GM23338 (cell line): ENCODE results near the gene RIMKLB. TPM values are rescaled to one million over a fixed set of nuclear protein-coding genes. Genes with fewer than 3 reads are reported as not detected.

Source experiments
- ATAC-seq: fragments of 200-7000 bp; cut with Tn5 transposase; 3 replicates; pipeline ENCODE4 v1.9.1; 2020
- DNase-seq: peaks from one replicate; pipeline ENCODE4 v3.0.0-alpha.2; 2015; ENCODE audit warnings: low spot score
- H2AFZ ChIP-seq: fragments of 200-600 bp; sonication (generic); 2 replicates; pipeline ENCODE4 v1.8.0; 2016; ENCODE audit warnings: antibody characterized with exemption, mild to moderate bottlenecking, moderate library complexity
- H3F3A ChIP-seq: fragments of 200-600 bp; sonication (generic); replicated peaks from 2 replicates; pipeline ENCODE4 v1.8.0; 2017; ENCODE audit warnings: antibody characterized with exemption, mixed run types, low read depth
- H3K27ac ChIP-seq: fragments of 200-600 bp; sonication (generic); 2 replicates; pipeline ENCODE4 v1.6.1; 2016; ENCODE audit warnings: low read depth
- H3K27me3 ChIP-seq: fragments of 200-600 bp; sonication (generic); 2 replicates; pipeline ENCODE4 v1.8.0; 2016; ENCODE audit warnings: mild to moderate bottlenecking, mixed run types, moderate library complexity; ENCODE audit not compliant: insufficient read depth
- H3K36me3 ChIP-seq: fragments of 200-600 bp; sonication (generic); 2 replicates; pipeline ENCODE4 v1.8.0; 2016; ENCODE audit warnings: mild to moderate bottlenecking; ENCODE audit not compliant: insufficient read depth
- H3K4me1 ChIP-seq: fragments of 200-600 bp; sonication (generic); 2 replicates; pipeline ENCODE4 v1.8.0; 2016; ENCODE audit warnings: mild to moderate bottlenecking, moderate library complexity; ENCODE audit not compliant: insufficient read depth
- H3K4me2 ChIP-seq: fragments of 200-600 bp; sonication (generic); 2 replicates; pipeline ENCODE4 v1.7.1; 2017; ENCODE audit warnings: mixed run types
- H3K4me3 ChIP-seq: fragments of 200-600 bp; sonication (generic); 2 replicates; pipeline ENCODE4 v1.6.1; 2016; ENCODE audit warnings: mixed run types
- H3K79me2 ChIP-seq: fragments of 200-600 bp; sonication (generic); replicated peaks from 2 replicates; pipeline ENCODE4 v1.8.0; 2017; ENCODE audit warnings: mild to moderate bottlenecking; ENCODE audit not compliant: insufficient read depth
- H3K9me2 ChIP-seq: fragments of 200-600 bp; sonication (generic); 2 replicates; pipeline ENCODE4 v1.8.0; 2017; ENCODE audit not compliant: insufficient read depth
- H4K20me1 ChIP-seq: fragments of 200-600 bp; sonication (generic); replicated peaks from 2 replicates; pipeline ENCODE4 v1.8.0; 2017; ENCODE audit warnings: mild to moderate bottlenecking; ENCODE audit not compliant: insufficient read depth
- H3K27ac Mint-ChIP-seq: 2 replicates; pipeline ENCODE4 v1.8.0; 2020; ENCODE audit warnings: inconsistent platforms, mild to moderate bottlenecking, moderate library complexity, mixed read lengths
- H3K27me3 Mint-ChIP-seq: 3 replicates; pipeline ENCODE4 v1.8.0; 2022; ENCODE audit warnings: low read depth, mild to moderate bottlenecking, moderate library complexity, mixed read lengths, inconsistent platforms; ENCODE audit not compliant: insufficient read depth, poor library complexity
- H3K36me3 Mint-ChIP-seq: 3 replicates; pipeline ENCODE4 v1.8.0; 2021; ENCODE audit warnings: low read depth, mild to moderate bottlenecking, inconsistent platforms, moderate library complexity, mixed read lengths
- H3K4me1 Mint-ChIP-seq: 3 replicates; pipeline ENCODE4 v1.8.0; 2020; ENCODE audit warnings: mild to moderate bottlenecking, inconsistent platforms, mixed read lengths
- H3K4me3 Mint-ChIP-seq: 3 replicates; pipeline ENCODE4 v1.8.0; 2021; ENCODE audit warnings: moderate library complexity, mild to moderate bottlenecking, inconsistent platforms, mixed read lengths
- H3K9me3 Mint-ChIP-seq: 3 replicates; pipeline ENCODE4 v1.8.0; 2020; ENCODE audit warnings: moderate library complexity, mild to moderate bottlenecking, inconsistent platforms, mixed read lengths
- CREB1 ChIP-seq: fragments of 250-450 bp; sonication (Bioruptor Pico); IDR thresholded peaks from 2 replicates; pipeline ENCODE4 v1.5.0; 2020; ENCODE audit warnings: low read depth, mild to moderate bottlenecking, moderate library complexity
- CTCF ChIP-seq, 2 experiments: fragments of 200-600 bp in 1 of 2; sonication (generic) in 1 of 2; conservative IDR thresholded peaks; 2 replicates each; pipeline versions ENCODE4 v1.5.1 to v1.6.1; 2016 to 2017; ENCODE audit warnings: antibody characterized with exemption in 2 of 2, low read depth in 2 of 2, mild to moderate bottlenecking in 2 of 2, moderate library complexity in 1 of 2
- ETS1 ChIP-seq: IDR thresholded peaks from 2 replicates; pipeline ENCODE4 v1.6.1; 2016; ENCODE audit warnings: antibody characterized with exemption
- EZH2 ChIP-seq: fragments of 200-600 bp; sonication (generic); IDR thresholded peaks from one replicate; pipeline ENCODE4 v1.8.0; 2017; ENCODE audit warnings: antibody characterized with exemption, mild to moderate bottlenecking, low read depth; ENCODE audit not compliant: unreplicated experiment
- EZH2phosphoT487 ChIP-seq: fragments of 200-600 bp; sonication (generic); IDR thresholded peaks from one replicate; pipeline ENCODE4 v1.8.1; 2018; ENCODE audit warnings: antibody characterized with exemption; ENCODE audit not compliant: unreplicated experiment
- JUNB ChIP-seq: IDR thresholded peaks from one replicate; pipeline ENCODE4 v1.6.1; 2016; ENCODE audit warnings: antibody characterized with exemption; ENCODE audit not compliant: unreplicated experiment
- NANOG ChIP-seq: IDR thresholded peaks from 2 replicates; pipeline ENCODE4 v1.6.1; 2016; ENCODE audit warnings: antibody characterized with exemption, borderline replicate concordance
- POLR2AphosphoS5 ChIP-seq: IDR thresholded peaks from 2 replicates; pipeline ENCODE4 v1.6.1; 2016; ENCODE audit warnings: antibody characterized with exemption, low read depth
- STAT1 ChIP-seq: IDR thresholded peaks from one replicate; pipeline ENCODE4 v1.6.1; 2016; ENCODE audit warnings: antibody characterized with exemption; ENCODE audit not compliant: unreplicated experiment
- ZNF114 ChIP-seq: fragments of 250-450 bp; sonication (Bioruptor Pico); IDR thresholded peaks from 2 replicates; pipeline ENCODE4 v1.5.0; 2020; ENCODE audit warnings: mild to moderate bottlenecking, moderate library complexity
- ZNF331 ChIP-seq: fragments of 250-450 bp; sonication (Bioruptor Pico); IDR thresholded peaks from 2 replicates; pipeline ENCODE4 v1.5.0; 2020; ENCODE audit warnings: low read depth, mild to moderate bottlenecking, moderate library complexity
- ZNF462 ChIP-seq: fragments of 250-450 bp; sonication (Bioruptor Pico); IDR thresholded peaks from 2 replicates; pipeline ENCODE4 v1.5.0; 2020; ENCODE audit warnings: mild to moderate bottlenecking, moderate library complexity
- polyA plus RNA-seq: library from polyadenylated mRNA; unstranded; fragments of >200 nt; fragmentation: Nextera tagmentation; extraction: Ambion mirVana; gene quantifications from 2 replicates; pipeline ENCODE4 v1.2.1, GENCODE V29; 2016
- total RNA-seq: library from RNA; depleted of rRNA; stranded (reverse); fragments of >200 nt; shearing (Covaris generic); gene quantifications from 2 replicates; pipeline ENCODE4 v1.2.3, GENCODE V29; 2014

RIMKLB gene
- total and polyA plus RNA-seq, 2 experiments from 2014 or later = 87.0 to 104 TPM

DNA sequence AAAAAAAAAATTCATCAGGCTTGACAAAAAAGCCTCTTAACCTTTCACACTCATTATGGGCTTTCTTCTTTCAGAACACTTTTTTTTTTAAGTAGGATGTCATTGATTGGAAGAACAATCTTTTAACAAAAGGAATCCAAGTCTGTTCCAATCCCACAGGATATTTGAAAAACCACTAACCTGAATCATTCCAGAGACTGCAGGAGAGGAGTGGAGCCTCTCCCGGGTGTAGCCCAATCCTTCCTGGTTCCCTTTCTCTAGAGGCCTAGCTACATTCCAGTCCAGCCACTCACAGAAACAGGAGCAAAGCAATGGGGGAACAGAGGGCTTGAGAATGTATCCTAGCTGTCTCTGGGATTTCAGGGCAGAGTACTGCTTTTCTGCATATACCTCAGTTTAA, 39.4 kb upstream of the RIMKLB start:
- DNase-seq (peak; percentile 49), ATAC-seq (peak; percentile 76)
- Histone ChIP-seq H3K4me3 (no peak overlapping the region), H3K4me2 (no peak overlapping the region), H3K79me2 (no peaks in the 10 kb centered on the region), H3K27ac (no peak overlapping the region; the same call in 1 of the 2 replicates), H4K20me1 (no peaks in the 10 kb centered on the region), H3K36me3 (no peaks in the 10 kb centered on the region), H3F3A (no peaks in the 10 kb centered on the region), H3K9me2 (0 out of 2 replicates have a peak, but pooled peaks cover 3% of the 10 kb centered on the region), H2AFZ (peak overlapping the region; percentile 25), H3K27me3 (no peaks in the 10 kb centered on the region), H3K4me1 (peaks cover 12% of the 10 kb centered on the region; the same call in 1 of the 2 replicates)
- peaks cover 3% of the 10 kb centered on the region; the same call in 1 of the 3 replicates for H3K4me1 Mint-ChIP-seq
- H3K4me3 Mint-ChIP-seq = no peak overlapping the region
- no peaks in the 10 kb centered on the region for H3K36me3 Mint-ChIP-seq
- H3K9me3 Mint-ChIP-seq = no peaks in the 10 kb centered on the region
- peak overlapping the region; percentile 39; the same call in 1 of the 2 replicates for H3K27ac Mint-ChIP-seq
- TF ChIP-seq STAT1 = no peak
- TF ChIP-seq ZNF331 (CRISPR knock-in tag) = no peak
- TF ChIP-seq POLR2AphosphoS5 = no peak
- no peak for TF ChIP-seq EZH2
- no peak for TF ChIP-seq JUNB
- TF ChIP-seq EZH2phosphoT487 = no peak
- no peak for TF ChIP-seq ZNF114 (CRISPR knock-in tag)
- no peak for TF ChIP-seq CREB1 (CRISPR knock-in tag)
- peaks cover 5% of the 10 kb centered on the region for H3K27me3 Mint-ChIP-seq

DNA sequence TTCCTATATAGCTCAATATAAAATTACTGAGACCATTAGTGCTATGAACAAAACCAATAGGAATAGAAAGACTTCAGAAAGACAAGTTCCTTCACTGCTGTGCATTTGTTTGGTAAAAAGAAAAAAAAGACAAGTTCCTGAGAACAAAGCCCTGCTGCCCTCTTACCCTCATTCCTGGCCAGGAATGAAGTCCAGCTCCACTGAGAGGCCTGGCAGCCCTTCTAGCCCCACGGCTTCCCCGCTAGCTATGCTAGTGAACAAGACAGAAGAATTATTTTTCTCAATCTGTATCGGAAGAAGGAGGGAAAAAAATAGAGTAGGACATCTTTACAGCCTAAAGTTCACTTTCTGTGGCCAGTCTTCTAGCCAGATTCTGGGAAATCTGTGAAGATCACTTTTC, 36.8 kb upstream of the RIMKLB start:
- no peak overlapping the region for H3K27ac Mint-ChIP-seq
- Histone ChIP-seq H2AFZ (0 out of 2 replicates have a peak overlapping the region, but pooled peaks have one; percentile 33), H3K4me3 (no peak overlapping the region), H3K36me3 (no peaks in the 10 kb centered on the region), H3K27me3 (no peaks in the 10 kb centered on the region), H4K20me1 (no peaks in the 10 kb centered on the region), H3K4me1 (peaks cover 12% of the 10 kb centered on the region; the same call in 1 of the 2 replicates), H3K4me2 (no peak overlapping the region), H3K79me2 (no peaks in the 10 kb centered on the region), H3K9me2 (0 out of 2 replicates have a peak, but pooled peaks cover 3% of the 10 kb centered on the region), H3K27ac (peak overlapping the region; percentile 65; the same call in 1 of the 2 replicates), H3F3A (0 out of 2 replicates have a peak, but pooled peaks cover 3% of the 10 kb centered on the region)
- DNase-seq (no peak), ATAC-seq (no peak)
- H3K27me3 Mint-ChIP-seq = peaks cover 3% of the 10 kb centered on the region
- peaks cover 3% of the 10 kb centered on the region; the same call in 2 of the 3 replicates for H3K4me1 Mint-ChIP-seq
- no peaks in the 10 kb centered on the region for H3K36me3 Mint-ChIP-seq
- no peaks in the 10 kb centered on the region for H3K9me3 Mint-ChIP-seq
- no peak overlapping the region for H3K4me3 Mint-ChIP-seq
- TF ChIP-seq ZNF462 (CRISPR knock-in tag) (no peak), ETS1 (no peak), STAT1 (no peak), CTCF (conservative IDR thresholded peaks at IDR 0.05; ENCODE audit: low read depth in 2 of 2) (no peak), ZNF331 (CRISPR knock-in tag) (no peak), POLR2AphosphoS5 (no peak), NANOG (no peak), CREB1 (CRISPR knock-in tag) (no peak), EZH2phosphoT487 (no peak), JUNB (no peak), ZNF114 (CRISPR knock-in tag) (no peak)
